Measurements from ENCODE around the gene TMEM255A. TPM values are rescaled to one million over a fixed set of nuclear protein-coding genes. Genes with fewer than 3 reads are reported as not detected.
"Not testable (repeated sequence)": the region's sequence is repeated elsewhere in the genome, so short reads cannot be mapped to it uniquely, and the experiment has no call there.

Gene TMEM255A
- total and polyA plus RNA-seq, 2 donors (not counting 1 experiment from before 2014, with no cell fraction given) = 0.06 to 0.25 TPM

DNA sequence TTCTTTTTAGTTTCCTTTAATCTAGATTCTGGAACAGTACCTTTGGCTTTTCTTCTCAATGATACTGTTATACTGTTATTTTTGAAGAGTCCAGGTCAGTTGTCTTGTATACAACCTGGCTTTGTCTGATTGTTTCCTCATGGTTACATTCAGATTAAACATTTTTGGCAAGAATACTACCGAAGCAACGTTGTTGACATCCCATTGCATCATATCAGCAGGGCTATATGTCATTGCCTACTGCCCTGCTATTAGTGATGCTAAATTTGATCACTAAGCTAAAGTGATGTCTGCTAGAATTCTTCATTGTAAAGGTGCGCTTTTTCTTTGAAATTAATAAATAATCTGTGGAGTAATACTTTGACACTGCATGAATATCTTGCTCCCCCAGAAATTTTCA lies 44.8 kb upstream of the TMEM255A start:
- H3K27ac Mint-ChIP-seq = no peak overlapping the region
- WGBS (ENCODE audit: insufficient coverage) = no CpG with 5 or more reads among the region's 3 CpGs

DNA sequence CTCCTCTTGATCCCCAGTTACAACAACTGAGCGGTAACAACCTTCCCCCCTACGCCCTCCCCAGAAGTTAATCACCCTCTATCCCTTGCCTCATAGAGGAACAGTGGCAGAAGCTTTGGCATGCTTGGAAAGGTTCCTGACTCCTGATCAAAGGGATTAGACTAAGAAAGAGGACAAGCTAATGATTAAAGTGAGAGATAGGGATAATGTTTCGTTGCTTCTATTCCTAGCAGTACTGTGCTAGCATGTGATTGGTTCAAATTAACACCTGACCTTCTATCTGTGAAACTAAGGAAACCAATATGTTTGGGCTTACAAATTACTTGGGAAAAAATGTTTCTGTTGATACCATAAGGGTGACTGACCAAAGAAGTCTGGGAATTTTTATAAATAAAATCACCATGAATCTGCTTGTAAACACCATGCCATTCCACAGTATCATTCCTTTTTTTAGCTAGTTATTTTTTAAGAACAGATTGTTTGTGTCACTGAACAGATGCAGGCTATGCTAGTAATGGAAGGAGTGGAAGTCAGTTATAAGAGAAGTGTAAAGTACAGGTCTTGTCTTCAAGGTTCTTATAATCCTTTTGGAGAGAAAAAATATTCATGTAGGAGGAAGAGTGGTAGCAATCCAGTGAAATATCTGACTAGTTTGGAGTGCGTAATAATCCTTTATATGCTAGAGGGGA lies 39.3 kb upstream of the TMEM255A start:
- no peak overlapping the region for H2AFZ ChIP-seq (ENCODE audit: insufficient read depth, low read depth, low read length, poor library complexity, severe bottlenecking)
- no peak overlapping the region for H3K4me3 Mint-ChIP-seq
- POLR2A ChIA-PET = no interaction called here
- H3K27me3 Mint-ChIP-seq = peaks cover 2% of the 10 kb centered on the region
- no peaks in the 10 kb centered on the region for H4K20me1 ChIP-seq (ENCODE audit: control insufficient read depth, insufficient read depth, low read length, poor library complexity, severe bottlenecking)
- H3K9me3 Mint-ChIP-seq (ENCODE audit: insufficient read depth) = no peaks in the 10 kb centered on the region
- CTCF ChIA-PET = no interaction called here
- H3K36me3 ChIP-seq (replicated peaks in 1 of 2; ENCODE audit: control extremely low read depth in 1 of 2, control insufficient read depth in 1 of 2, extremely low read depth in 1 of 2, insufficient read depth in 2 of 2, low read length in 1 of 2) = no peaks in the 10 kb centered on the region
- no peak for TF ChIP-seq EZH2 (IDR thresholded peaks at IDR 0.05; ENCODE audit: borderline replicate concordance, insufficient read depth, low read depth, low read length, poor library complexity, severe bottlenecking)
- TF ChIP-seq, protein P1, sequence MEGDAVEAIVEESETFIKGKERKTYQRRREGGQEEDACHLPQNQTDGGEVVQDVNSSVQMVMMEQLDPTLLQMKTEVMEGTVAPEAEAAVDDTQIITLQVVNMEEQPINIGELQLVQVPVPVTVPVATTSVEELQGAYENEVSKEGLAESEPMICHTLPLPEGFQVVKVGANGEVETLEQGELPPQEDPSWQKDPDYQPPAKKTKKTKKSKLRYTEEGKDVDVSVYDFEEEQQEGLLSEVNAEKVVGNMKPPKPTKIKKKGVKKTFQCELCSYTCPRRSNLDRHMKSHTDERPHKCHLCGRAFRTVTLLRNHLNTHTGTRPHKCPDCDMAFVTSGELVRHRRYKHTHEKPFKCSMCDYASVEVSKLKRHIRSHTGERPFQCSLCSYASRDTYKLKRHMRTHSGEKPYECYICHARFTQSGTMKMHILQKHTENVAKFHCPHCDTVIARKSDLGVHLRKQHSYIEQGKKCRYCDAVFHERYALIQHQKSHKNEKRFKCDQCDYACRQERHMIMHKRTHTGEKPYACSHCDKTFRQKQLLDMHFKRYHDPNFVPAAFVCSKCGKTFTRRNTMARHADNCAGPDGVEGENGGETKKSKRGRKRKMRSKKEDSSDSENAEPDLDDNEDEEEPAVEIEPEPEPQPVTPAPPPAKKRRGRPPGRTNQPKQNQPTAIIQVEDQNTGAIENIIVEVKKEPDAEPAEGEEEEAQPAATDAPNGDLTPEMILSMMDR (IDR thresholded peaks at IDR 0.05) = no peak
- H3K27ac ChIP-seq (ENCODE audit: low read length in 2 of 2) = no peak overlapping the region
- H3K9me3 ChIP-seq (ENCODE audit: control extremely low read depth in 1 of 3, control insufficient read depth in 2 of 3, insufficient read depth in 1 of 3, low read length in 2 of 3) = no peaks in the 10 kb centered on the region
- no peak overlapping the region for H3K9ac ChIP-seq (ENCODE audit: low read length)
- no CpG with 5 or more reads among the region's 4 CpGs for WGBS (ENCODE audit: insufficient coverage)
- no peak overlapping the region for H3K4me3 ChIP-seq (ENCODE audit: control extremely low read depth in 1 of 5, extremely low read depth in 1 of 5, insufficient read depth in 1 of 5, low read depth in 2 of 5, low read length in 4 of 5)
- no peaks in the 10 kb centered on the region for H3K4me1 Mint-ChIP-seq
- intact Hi-C loops (cut with micrococcal nuclease) = no loop called here
- ATAC-seq (ENCODE audit: low read depth) = no peak
- H3K4me2 ChIP-seq (replicated peaks; ENCODE audit: low read depth, low read length, poor library complexity, severe bottlenecking) = no peak overlapping the region
- no peaks in the 10 kb centered on the region for H3K27me3 ChIP-seq (replicated peaks in 1 of 4; ENCODE audit: control extremely low read depth in 1 of 4, control insufficient read depth in 3 of 4, insufficient read depth in 4 of 4, low read length in 3 of 4)
- H3K27ac Mint-ChIP-seq = no peak overlapping the region
- no peak for DNase-seq
- no peaks in the 10 kb centered on the region for H3K79me2 ChIP-seq (ENCODE audit: control insufficient read depth, insufficient read depth, low read length)
- H3K4me1 ChIP-seq (ENCODE audit: control insufficient read depth in 2 of 2, insufficient read depth in 2 of 2, low read length in 2 of 2) = no peaks in the 10 kb centered on the region

More for the DNA sequence above, 44.8 kb upstream of the TMEM255A start:
- H3K9me3 ChIP-seq (ENCODE audit: control extremely low read depth in 1 of 3, control insufficient read depth in 2 of 3, insufficient read depth in 1 of 3, low read length in 2 of 3) = no peaks in the 10 kb centered on the region
- H3K27ac ChIP-seq (ENCODE audit: low read length in 2 of 2) = no peak overlapping the region
- no peak overlapping the region for H3K9ac ChIP-seq (ENCODE audit: low read length)
- DNase-seq (no peak), ATAC-seq (ENCODE audit: low read depth) (no peak)
- H3K79me2 ChIP-seq (ENCODE audit: control insufficient read depth, insufficient read depth, low read length) = no peaks in the 10 kb centered on the region
- H3K36me3 ChIP-seq (replicated peaks in 1 of 2; ENCODE audit: control extremely low read depth in 1 of 2, control insufficient read depth in 1 of 2, extremely low read depth in 1 of 2, insufficient read depth in 2 of 2, low read length in 1 of 2) = no peaks in the 10 kb centered on the region
- Mint-ChIP-seq H3K27me3 (no peaks in the 10 kb centered on the region), H3K4me1 (no peaks in the 10 kb centered on the region), H3K4me3 (no peak overlapping the region), H3K9me3 (ENCODE audit: insufficient read depth) (no peaks in the 10 kb centered on the region)
- ChIA-PET POLR2A (no interaction called here), CTCF (no interaction called here)
- H4K20me1 ChIP-seq (ENCODE audit: control insufficient read depth, insufficient read depth, low read length, poor library complexity, severe bottlenecking) = no peaks in the 10 kb centered on the region
- intact Hi-C loops (cut with micrococcal nuclease) = no loop called here
- H3K27me3 ChIP-seq (replicated peaks in 1 of 4; ENCODE audit: control extremely low read depth in 1 of 4, control insufficient read depth in 3 of 4, insufficient read depth in 4 of 4, low read length in 3 of 4) = no peaks in the 10 kb centered on the region
- H3K4me2 ChIP-seq (replicated peaks; ENCODE audit: low read depth, low read length, poor library complexity, severe bottlenecking) = no peak overlapping the region
- no peak overlapping the region for H2AFZ ChIP-seq (ENCODE audit: insufficient read depth, low read depth, low read length, poor library complexity, severe bottlenecking)
- H3K4me1 ChIP-seq (ENCODE audit: control insufficient read depth in 2 of 2, insufficient read depth in 2 of 2, low read length in 2 of 2) = no peaks in the 10 kb centered on the region
- TF ChIP-seq EZH2 (IDR thresholded peaks at IDR 0.05; ENCODE audit: borderline replicate concordance, insufficient read depth, low read depth, low read length, poor library complexity, severe bottlenecking) = no peak
- TF ChIP-seq, protein P1 (IDR thresholded peaks at IDR 0.05) = no peak
- no peak overlapping the region for H3K4me3 ChIP-seq (ENCODE audit: control extremely low read depth in 1 of 5, extremely low read depth in 1 of 5, insufficient read depth in 1 of 5, low read depth in 2 of 5, low read length in 4 of 5)

DNA sequence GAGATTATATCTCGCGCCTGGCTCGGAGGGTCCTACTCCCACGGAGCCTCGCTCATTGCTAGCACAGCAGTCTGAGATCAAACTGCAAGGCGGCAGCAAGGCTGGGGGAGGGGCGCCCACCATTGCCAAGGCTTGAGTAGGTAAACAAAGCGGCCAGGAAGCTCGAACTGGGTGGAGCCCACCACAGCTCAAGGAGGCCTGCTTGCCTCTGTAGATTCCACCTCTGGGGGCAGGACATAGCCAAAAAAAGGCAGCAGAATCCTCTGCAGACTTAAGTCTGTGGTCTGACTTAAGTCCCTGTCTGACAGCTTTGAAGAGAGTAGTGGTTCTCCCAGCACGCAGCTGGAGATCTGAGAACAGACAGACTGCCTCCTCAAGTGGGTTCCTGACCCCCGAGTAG lies 33.3 kb upstream of the TMEM255A start:
- H2AFZ ChIP-seq (ENCODE audit: insufficient read depth, low read depth, low read length, poor library complexity, severe bottlenecking); H3K27ac ChIP-seq (ENCODE audit: low read length in 2 of 2); intact Hi-C loops (cut with micrococcal nuclease); H3K36me3 ChIP-seq (replicated peaks in 1 of 2; ENCODE audit: control extremely low read depth in 1 of 2, control insufficient read depth in 1 of 2, extremely low read depth in 1 of 2, insufficient read depth in 2 of 2, low read length in 1 of 2); H3K9ac ChIP-seq (ENCODE audit: low read length); H3K9me3 ChIP-seq (ENCODE audit: control extremely low read depth in 1 of 3, control insufficient read depth in 2 of 3, insufficient read depth in 1 of 3, low read length in 2 of 3); H3K4me1 ChIP-seq (ENCODE audit: control insufficient read depth in 2 of 2, insufficient read depth in 2 of 2, low read length in 2 of 2); H3K9me3 Mint-ChIP-seq (ENCODE audit: insufficient read depth); H3K4me3 ChIP-seq (ENCODE audit: control extremely low read depth in 1 of 5, extremely low read depth in 1 of 5, insufficient read depth in 1 of 5, low read depth in 2 of 5, low read length in 4 of 5); H3K79me2 ChIP-seq (ENCODE audit: control insufficient read depth, insufficient read depth, low read length); H3K4me3 Mint-ChIP-seq; H3K27ac Mint-ChIP-seq; ATAC-seq (ENCODE audit: low read depth); H3K27me3 ChIP-seq (replicated peaks in 1 of 4; ENCODE audit: control extremely low read depth in 1 of 4, control insufficient read depth in 3 of 4, insufficient read depth in 4 of 4, low read length in 3 of 4); H4K20me1 ChIP-seq (ENCODE audit: control insufficient read depth, insufficient read depth, low read length, poor library complexity, severe bottlenecking); H3K4me1 Mint-ChIP-seq; H3K4me2 ChIP-seq (replicated peaks; ENCODE audit: low read depth, low read length, poor library complexity, severe bottlenecking); CTCF ChIA-PET; POLR2A ChIA-PET; DNase-seq: not testable (repeated sequence)
- peaks cover 13% of the 10 kb centered on the region for H3K27me3 Mint-ChIP-seq
- WGBS (ENCODE audit: insufficient coverage) = 90% methylated on average over 5 of the region's 11 CpGs
